K562 (cell line): Measurements from ENCODE around the gene DARS1. TPM values are rescaled to one million over a fixed set of nuclear protein-coding genes. Genes with fewer than 3 reads are reported as not detected.

Experiments
- ATF3 ChIP-seq, 2 experiments: fragments of 450-650 bp in 1 of 2; sonication (generic) in 1 of 2; formaldehyde crosslinking in 1 of 2; IDR thresholded peaks in 1 of 2; conservative IDR thresholded peaks in 1 of 2; 2 replicates each; pipeline versions ENCODE4 v1.6.1 to v1.8.1; 2016 to 2023; ENCODE audit warnings: mild to moderate bottlenecking in 2 of 2, moderate library complexity in 2 of 2, inconsistent platforms in 1 of 2, missing genetic modification reagents in 1 of 2
- FOS ChIP-seq: IDR thresholded peaks from 3 replicates; pipeline ENCODE4 v1.6.1; 2011; ENCODE audit not compliant: insufficient read length; ENCODE audit errors: extremely low read depth
- FOSL1 ChIP-seq: fragments of 200-800 bp; sonication (Bioruptor generic); conservative IDR thresholded peaks from 2 replicates; pipeline ENCODE4 v1.6.1; 2016; ENCODE audit warnings: missing genetic modification characterization, missing compliant biosample characterization
- HMBOX1 ChIP-seq: sonication (generic); IDR thresholded peaks from 2 replicates; pipeline ENCODE4 v1.6.1; 2016
- JUND ChIP-seq, 2 experiments: IDR thresholded peaks; 2 replicates in 1 of 2; 3 replicates in 1 of 2; pipeline ENCODE4 v1.6.1; 2011; ENCODE audit warnings: borderline replicate concordance in 2 of 2, low read depth in 2 of 2, low read length in 2 of 2, improper control_type of control experiment in 1 of 2, missing biosample characterization in 1 of 2, missing genetic modification characterization in 1 of 2, missing genetic modification reagents in 1 of 2
- KDM4B ChIP-seq, 2 experiments: fragments of 450-650 bp in 1 of 2; sonication (generic) in 1 of 2; IDR thresholded peaks; 2 replicates each; pipeline ENCODE4 v1.6.1; 2016 to 2017; ENCODE audit warnings: borderline replicate concordance in 2 of 2, antibody characterized with exemption in 1 of 2, low read depth in 1 of 2, mild to moderate bottlenecking in 1 of 2
- MCM3 ChIP-seq: fragments of 450-650 bp; IDR thresholded peaks from 2 replicates; pipeline ENCODE4 v1.6.1; 2016
- NBN ChIP-seq: fragments of 450-650 bp; IDR thresholded peaks from 2 replicates; pipeline ENCODE4 v1.6.1; 2016; ENCODE audit warnings: low read depth, mild to moderate bottlenecking
- PBX2 ChIP-seq, 2 experiments: IDR thresholded peaks in 1 of 2; conservative IDR thresholded peaks in 1 of 2; 2 replicates each; pipeline ENCODE4 v1.6.1; 2016; ENCODE audit warnings: low read depth in 2 of 2, mild to moderate bottlenecking in 1 of 2, missing compliant biosample characterization in 1 of 2, missing genetic modification characterization in 1 of 2, moderate library complexity in 1 of 2
- POLR2AphosphoS2 ChIP-seq: IDR thresholded peaks from 2 replicates; pipeline ENCODE4 v1.6.1; 2012; ENCODE audit warnings: low read length, improper control_type of control experiment
- RBM14 ChIP-seq: fragments of 200-400 bp; formaldehyde crosslinking; IDR thresholded peaks from 2 replicates; pipeline ENCODE4 v1.6.1; 2018; ENCODE audit warnings: low read depth, mild to moderate bottlenecking, low read length, moderate library complexity, borderline replicate concordance; ENCODE audit not compliant: insufficient read depth
- RFX1 ChIP-seq: fragments of 450-650 bp; IDR thresholded peaks from 2 replicates; pipeline ENCODE4 v1.6.1; 2016; ENCODE audit warnings: mild to moderate bottlenecking, moderate library complexity
- SMARCE1 ChIP-seq: fragments of 450-650 bp; IDR thresholded peaks from 2 replicates; pipeline ENCODE4 v1.7.1; 2016; ENCODE audit warnings: mild to moderate bottlenecking
- ZNF212 ChIP-seq: fragments of 450-650 bp; formaldehyde crosslinking; IDR thresholded peaks from 2 replicates; pipeline ENCODE4 v1.4.0; 2020; ENCODE audit warnings: mild to moderate bottlenecking
- ZNF408 ChIP-seq: fragments of 250-450 bp; sonication (Bioruptor Pico); IDR thresholded peaks from 2 replicates; pipeline ENCODE4 v1.4.0; 2020; ENCODE audit warnings: low read depth, mild to moderate bottlenecking, moderate library complexity
- ZNF766 ChIP-seq: fragments of 200-800 bp; sonication (Bioruptor generic); conservative IDR thresholded peaks from 2 replicates; pipeline ENCODE4 v1.6.1; 2016; ENCODE audit warnings: missing genetic modification characterization, missing compliant biosample characterization
- polyA plus RNA-seq, 8 experiments: library from polyadenylated mRNA; depleted of rRNA in 4 of 8; stranded (reverse) in 5 of 8; unstranded in 3 of 8; fragments of >200 nt; fragmentation: Nextera tagmentation in 2 of 8; fragmentation: Illumina TruSeq in 1 of 8; extraction: Ambion mirVana in 2 of 8; extraction: Trizol in 1 of 8; gene quantifications; 2 replicates each; pipeline versions ENCODE4 v1.2.1 to v1.2.3, GENCODE V29; 2011 to 2014; ENCODE audit warnings: inconsistent platforms in 1 of 8, missing spikeins in 1 of 8
- total RNA-seq, 7 experiments: library from RNA; depleted of rRNA in 6 of 7; stranded (reverse); fragments of >200 nt in 6 of 7; fragmentation: Illumina TruSeq in 2 of 7; extraction: Trizol in 2 of 7; gene quantifications; 2 replicates each; pipeline versions ENCODE4 v1.2.1 to v1.2.3, GENCODE V29; 2011 to 2021; ENCODE audit warnings: low replicate concordance in 1 of 7

DARS1 gene
- total and polyA plus RNA-seq, 9 of the 15 experiments (the other 6 are each of a cell fraction or from before 2014, with no cell fraction given): 91.5 to 239 (median 98.0) TPM

- TF ChIP-seq RFX1 (peak; percentile 56), JUND (IDR thresholded peaks at IDR 0.05; ENCODE audit: borderline replicate concordance, low read depth, low read length) (peak; percentile 79), JUND (tag; IDR thresholded peaks at IDR 0.05; ENCODE audit: borderline replicate concordance, low read depth, low read length) (peak; percentile 78; the same call in 2 of the 3 replicates), SMARCE1 (peak; percentile 91), HMBOX1 (peak; percentile 47; the same call in 1 of the 2 replicates), ZNF408 (CRISPR knock-in tag) (no peak), KDM4B (IDR thresholded peaks at IDR 0.05; ENCODE audit: borderline replicate concordance in 2 of 2, low read depth in 1 of 2) (no peak), NBN (no peak), FOSL1 (tag) (peak; percentile 99), RBM14 (no peak), ATF3 (IDR thresholded peaks at IDR 0.05) (peak; percentile 96), ATF3 (CRISPR knock-in tag; conservative IDR thresholded peaks at IDR 0.05) (no peak; the same call in 1 of the 2 replicates), MCM3 (no peak), FOS (peak; percentile 43), ZNF212 (no peak), PBX2 (CRISPR knock-in tag; IDR thresholded peaks at IDR 0.05; ENCODE audit: low read depth) (no peak), PBX2 (tag; conservative IDR thresholded peaks at IDR 0.05; ENCODE audit: low read depth) (peak; percentile 62), ZNF766 (CRISPR knock-in tag) (no peak), POLR2AphosphoS2 (no peak)
Observed at GRCh38 chr2:135948642-135949355, 36.6 kb downstream of the DARS1 start (continued).
